Measurements from ENCODE around the gene DMGDH. TPM values are rescaled to one million over a fixed set of nuclear protein-coding genes. Genes with fewer than 3 reads are reported as not detected.

The DMGDH gene
- total RNA-seq, 1 donor from 2014 or later, result 0.36 TPM

DNA sequence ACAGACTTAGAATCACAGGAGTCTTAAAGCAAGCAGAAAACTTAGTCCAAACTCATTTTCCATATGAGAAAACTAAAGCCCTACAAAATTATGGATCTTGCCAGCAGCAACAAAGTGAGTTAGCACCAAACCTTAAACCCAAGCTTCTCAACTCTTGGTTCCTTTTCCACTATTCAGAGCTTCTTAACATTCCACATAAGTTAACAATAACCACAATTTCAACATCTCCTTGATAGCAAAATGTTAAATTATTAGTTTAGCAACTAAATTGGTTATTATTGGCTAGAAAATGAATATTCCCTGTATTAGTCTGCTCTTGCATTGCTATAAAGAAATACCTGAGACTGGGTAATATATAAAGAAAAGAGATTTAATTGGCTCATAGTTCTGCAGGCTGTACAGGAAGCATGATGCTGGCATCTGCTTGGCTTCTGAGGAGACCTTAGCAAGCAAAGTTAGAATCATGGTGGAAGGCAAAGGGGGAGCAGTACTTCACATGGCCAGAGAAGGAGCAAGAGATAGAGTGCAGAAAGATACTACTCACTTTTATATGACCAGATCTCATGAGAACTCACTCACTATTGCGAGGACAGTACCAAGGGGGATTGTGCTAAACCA, 58.1 kb downstream of the DMGDH start:
- TF ChIP-seq, protein P1, sequence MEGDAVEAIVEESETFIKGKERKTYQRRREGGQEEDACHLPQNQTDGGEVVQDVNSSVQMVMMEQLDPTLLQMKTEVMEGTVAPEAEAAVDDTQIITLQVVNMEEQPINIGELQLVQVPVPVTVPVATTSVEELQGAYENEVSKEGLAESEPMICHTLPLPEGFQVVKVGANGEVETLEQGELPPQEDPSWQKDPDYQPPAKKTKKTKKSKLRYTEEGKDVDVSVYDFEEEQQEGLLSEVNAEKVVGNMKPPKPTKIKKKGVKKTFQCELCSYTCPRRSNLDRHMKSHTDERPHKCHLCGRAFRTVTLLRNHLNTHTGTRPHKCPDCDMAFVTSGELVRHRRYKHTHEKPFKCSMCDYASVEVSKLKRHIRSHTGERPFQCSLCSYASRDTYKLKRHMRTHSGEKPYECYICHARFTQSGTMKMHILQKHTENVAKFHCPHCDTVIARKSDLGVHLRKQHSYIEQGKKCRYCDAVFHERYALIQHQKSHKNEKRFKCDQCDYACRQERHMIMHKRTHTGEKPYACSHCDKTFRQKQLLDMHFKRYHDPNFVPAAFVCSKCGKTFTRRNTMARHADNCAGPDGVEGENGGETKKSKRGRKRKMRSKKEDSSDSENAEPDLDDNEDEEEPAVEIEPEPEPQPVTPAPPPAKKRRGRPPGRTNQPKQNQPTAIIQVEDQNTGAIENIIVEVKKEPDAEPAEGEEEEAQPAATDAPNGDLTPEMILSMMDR (IDR thresholded peaks at IDR 0.05; ENCODE audit: unreplicated experiment), result no peak
- H3K36me3 Mint-ChIP-seq (ENCODE audit: low read depth, unreplicated experiment), result no peaks in the 10 kb centered on the region
- no peak for DNase-seq (ENCODE audit: low spot score)
- no peak overlapping the region for H3K27ac Mint-ChIP-seq (ENCODE audit: unreplicated experiment)
- H3K4me1 Mint-ChIP-seq (ENCODE audit: unreplicated experiment), result no peaks in the 10 kb centered on the region
- H3K27me3 Mint-ChIP-seq (ENCODE audit: unreplicated experiment), result no peaks in the 10 kb centered on the region
- H3K9me3 Mint-ChIP-seq (ENCODE audit: unreplicated experiment), result peaks cover 7% of the 10 kb centered on the region
- no peak overlapping the region for H3K4me3 Mint-ChIP-seq (ENCODE audit: unreplicated experiment)

DNA sequence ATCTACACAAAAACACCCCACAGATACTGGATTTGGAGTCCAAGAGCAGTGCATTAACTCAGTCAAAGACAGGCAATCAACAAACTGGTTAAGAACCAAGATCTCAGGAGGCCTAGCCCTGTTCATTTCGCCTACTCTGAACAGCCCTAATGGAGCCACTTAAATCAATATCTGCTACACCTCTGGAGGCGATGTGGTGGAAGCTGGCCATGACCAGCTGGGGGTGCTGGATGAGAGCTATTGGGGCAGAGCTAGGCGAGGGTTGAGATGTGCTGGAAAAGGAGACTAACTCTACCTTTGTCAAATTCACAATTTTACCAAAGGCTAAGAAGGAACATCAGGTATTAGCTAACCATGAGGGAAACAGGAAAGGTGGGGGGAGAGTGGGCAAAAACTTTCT, 61.1 kb downstream of the DMGDH start:
- TF ChIP-seq, protein P1 (IDR thresholded peaks at IDR 0.05; ENCODE audit: unreplicated experiment), result no peak
- no peak overlapping the region for H3K27ac Mint-ChIP-seq (ENCODE audit: unreplicated experiment)
- DNase-seq (ENCODE audit: low spot score), result no peak
- no peaks in the 10 kb centered on the region for H3K4me1 Mint-ChIP-seq (ENCODE audit: unreplicated experiment)
- H3K27me3 Mint-ChIP-seq (ENCODE audit: unreplicated experiment), result no peaks in the 10 kb centered on the region
- H3K9me3 Mint-ChIP-seq (ENCODE audit: unreplicated experiment), result peaks cover 6% of the 10 kb centered on the region
- H3K4me3 Mint-ChIP-seq (ENCODE audit: unreplicated experiment), result no peak overlapping the region
- H3K36me3 Mint-ChIP-seq (ENCODE audit: low read depth, unreplicated experiment), result no peaks in the 10 kb centered on the region

DNA sequence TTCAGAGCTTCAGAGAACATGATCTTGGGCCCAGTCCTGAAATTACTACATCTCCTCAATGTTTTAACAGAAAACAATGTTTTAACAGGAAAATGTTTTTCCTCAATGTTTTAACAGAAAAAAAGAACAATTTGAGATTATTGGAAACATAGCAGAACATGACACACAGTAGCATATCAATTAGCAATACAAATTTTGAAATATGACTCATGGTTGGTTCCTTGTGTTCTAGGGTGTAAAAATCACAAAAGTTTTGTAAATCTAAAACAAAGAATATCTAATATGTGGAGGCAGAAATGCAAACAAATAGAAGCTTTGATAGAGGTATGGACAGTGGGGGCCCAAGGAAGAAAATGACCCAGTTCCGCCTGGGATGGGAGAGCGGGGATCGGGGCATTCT, 61.6 kb downstream of the DMGDH start:
- H3K4me3 Mint-ChIP-seq (ENCODE audit: unreplicated experiment), result no peak overlapping the region

DNA sequence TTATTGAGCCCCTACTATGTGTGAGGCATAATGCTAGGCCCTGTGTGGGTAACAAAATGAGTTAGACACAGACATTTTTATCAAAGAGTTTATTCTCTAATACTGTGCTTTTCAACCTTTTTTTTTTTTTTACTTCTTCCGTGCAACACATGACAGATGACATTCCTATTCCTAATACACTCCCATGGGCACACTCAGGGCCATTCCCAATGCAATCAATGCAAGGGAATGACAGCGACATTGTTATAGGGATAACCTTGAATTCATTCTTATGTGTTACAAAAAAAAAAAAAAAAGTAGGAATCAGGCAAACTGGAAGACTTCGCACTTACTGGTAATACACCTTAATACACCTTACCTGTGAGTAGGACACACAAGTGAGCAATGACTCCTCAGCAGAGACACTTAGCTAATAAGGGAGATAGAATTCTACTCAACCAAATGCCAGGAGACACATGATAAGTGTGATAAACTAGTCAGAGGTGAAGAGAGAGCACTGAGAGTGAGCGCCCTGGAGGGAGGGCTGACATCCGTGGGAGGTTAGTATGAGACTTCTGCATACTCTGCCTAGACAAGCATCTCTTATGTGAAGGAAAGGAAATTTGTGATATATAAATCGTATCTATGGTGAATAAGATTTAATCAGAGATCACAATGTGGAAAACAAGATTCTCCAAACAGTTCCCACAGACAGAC, 63.4 kb downstream of the DMGDH start:
- TF ChIP-seq, protein P1 (IDR thresholded peaks at IDR 0.05; ENCODE audit: unreplicated experiment), result no peak
- Mint-ChIP-seq H3K27ac (ENCODE audit: unreplicated experiment) (no peak overlapping the region), H3K27me3 (ENCODE audit: unreplicated experiment) (no peaks in the 10 kb centered on the region), H3K9me3 (ENCODE audit: unreplicated experiment) (no peaks in the 10 kb centered on the region), H3K36me3 (ENCODE audit: low read depth, unreplicated experiment) (no peaks in the 10 kb centered on the region), H3K4me3 (ENCODE audit: unreplicated experiment) (no peak overlapping the region), H3K4me1 (ENCODE audit: unreplicated experiment) (no peaks in the 10 kb centered on the region)
- no peak for DNase-seq (ENCODE audit: low spot score)

More for the DNA sequence above, 61.6 kb downstream of the DMGDH start:
- Mint-ChIP-seq H3K27me3 (ENCODE audit: unreplicated experiment) (no peaks in the 10 kb centered on the region), H3K9me3 (ENCODE audit: unreplicated experiment) (peaks cover under 1% of the 10 kb centered on the region), H3K36me3 (ENCODE audit: low read depth, unreplicated experiment) (no peaks in the 10 kb centered on the region), H3K4me1 (ENCODE audit: unreplicated experiment) (no peaks in the 10 kb centered on the region), H3K27ac (ENCODE audit: unreplicated experiment) (no peak overlapping the region)
- TF ChIP-seq, protein P1 (IDR thresholded peaks at IDR 0.05; ENCODE audit: unreplicated experiment), result no peak
- no peak for DNase-seq (ENCODE audit: low spot score)

DNA sequence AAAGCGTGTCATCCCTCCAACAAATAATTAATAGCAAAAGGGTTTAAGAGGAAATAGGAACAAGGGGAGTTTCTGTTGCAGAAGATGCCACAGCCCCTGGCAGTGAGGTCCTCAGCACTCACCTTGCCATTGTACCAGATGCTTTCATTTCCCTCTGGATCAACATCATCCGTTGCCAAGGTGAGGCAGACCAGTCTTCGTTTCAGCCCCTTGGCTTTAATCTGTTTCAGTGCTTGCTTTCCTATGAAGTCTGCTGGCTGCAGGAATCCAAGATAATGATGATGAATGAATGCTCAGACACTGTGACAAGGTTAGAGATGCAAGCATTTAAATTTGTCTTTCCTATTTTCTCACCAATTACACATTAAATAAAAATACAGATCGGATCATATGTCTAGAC, 64.3 kb downstream of the DMGDH start:
- Mint-ChIP-seq H3K36me3 (ENCODE audit: low read depth, unreplicated experiment) (no peaks in the 10 kb centered on the region), H3K4me1 (ENCODE audit: unreplicated experiment) (no peaks in the 10 kb centered on the region), H3K27ac (ENCODE audit: unreplicated experiment) (no peak overlapping the region), H3K27me3 (ENCODE audit: unreplicated experiment) (no peaks in the 10 kb centered on the region), H3K9me3 (ENCODE audit: unreplicated experiment) (no peaks in the 10 kb centered on the region), H3K4me3 (ENCODE audit: unreplicated experiment) (no peak overlapping the region)
- DNase-seq (ENCODE audit: low spot score), result no peak
- TF ChIP-seq, protein P1 (IDR thresholded peaks at IDR 0.05; ENCODE audit: unreplicated experiment), result no peak

Measured in endothelial cell (in vitro differentiated cells).